GM19452 (cell line): ENCODE results near the gene PELI2.

ENCODE experiments used
- ATAC-seq: cut with Tn5 transposase; IDR thresholded peaks from one replicate; pipeline ENCODE4 v1.9.1; 2021; ENCODE audit not compliant: unreplicated experiment

The PELI2 gene

DNA sequence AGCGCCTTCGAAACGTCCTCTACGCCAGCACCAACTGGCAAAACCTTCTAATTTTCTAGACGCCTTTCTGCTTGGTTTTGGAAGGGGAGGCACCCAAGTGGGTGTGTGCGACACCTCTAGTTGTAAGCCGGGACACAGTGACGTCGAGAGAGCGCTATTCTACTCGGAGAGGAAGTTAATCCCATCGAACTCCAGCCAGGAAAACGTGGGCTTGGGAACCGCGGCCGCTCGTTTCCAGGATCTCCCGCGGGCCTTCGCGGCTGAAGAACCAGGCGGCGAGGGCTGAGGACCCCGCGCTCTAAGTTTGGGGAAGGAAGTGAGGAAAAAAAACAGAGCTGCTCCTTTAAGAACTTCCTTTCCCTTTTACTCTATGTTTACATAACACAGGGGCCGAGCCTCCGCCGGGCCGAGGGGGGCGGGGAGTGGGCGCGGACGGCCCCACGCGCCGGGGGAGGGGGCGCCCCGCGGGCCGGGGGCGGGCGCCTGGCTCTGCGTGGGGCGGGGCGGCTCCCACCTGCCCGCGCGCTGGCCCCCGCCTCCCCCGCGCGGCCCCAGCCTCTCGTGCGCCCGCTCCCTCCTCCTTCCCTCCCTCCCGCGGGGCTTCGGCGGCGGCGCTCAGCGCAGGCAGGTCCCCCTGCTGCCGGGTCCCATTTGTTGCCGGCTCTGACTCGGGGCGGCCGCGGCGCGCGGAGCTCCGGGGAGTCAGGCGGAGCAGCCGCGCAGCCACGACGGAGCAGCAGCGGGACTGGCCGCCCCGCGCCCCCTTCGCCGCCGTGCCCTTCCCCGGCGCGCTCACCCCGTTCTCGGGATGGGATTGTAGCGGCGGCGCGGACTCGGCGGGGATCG lies at the start of gene PELI2:
PELI2 (plus strand) TSS at position 647 of the 846 bp plus-strand sequence. CDS start 250 bp downstream, outside the sequence.
- peak; percentile 77 for ATAC-seq

DNA sequence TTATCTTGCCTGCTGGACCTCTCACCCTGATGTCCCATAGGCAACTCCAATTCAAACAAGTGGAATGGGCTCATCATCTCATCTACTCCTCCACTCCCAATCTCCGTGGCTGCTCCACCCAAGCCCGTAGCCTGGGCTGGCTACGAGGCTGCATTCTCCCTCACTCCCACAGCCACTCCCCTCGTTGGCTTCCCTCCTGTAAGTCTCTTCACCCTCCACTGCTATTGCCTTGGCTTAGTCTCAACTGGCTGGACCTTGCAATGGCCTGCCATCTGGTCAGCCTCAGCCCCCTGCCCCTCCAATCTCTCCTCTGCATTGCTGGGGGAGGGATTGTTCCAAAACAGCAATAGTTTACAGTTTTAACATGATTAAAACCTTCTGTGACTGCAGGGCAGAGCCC lies 44.4 kb upstream of the PELI2 start:
- no peak for ATAC-seq

DNA sequence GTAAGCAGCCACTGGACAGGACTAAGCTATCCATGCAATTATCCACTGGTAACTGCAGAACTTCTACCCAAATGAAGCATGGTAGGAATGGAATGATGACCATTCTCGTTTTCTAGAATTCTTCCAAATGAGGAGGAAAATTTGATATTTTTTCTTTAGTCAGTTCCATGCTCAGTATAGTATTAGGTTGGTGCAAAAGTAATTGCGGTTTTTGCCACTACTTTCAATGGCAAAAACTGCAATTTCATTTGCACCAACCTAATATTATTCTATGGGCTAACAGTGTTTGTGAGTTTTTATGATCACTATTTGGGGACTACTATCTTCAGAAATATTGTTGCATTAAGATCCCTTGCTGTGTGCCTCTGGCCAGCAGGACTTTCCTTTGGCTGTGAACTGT lies 42.9 kb upstream of the PELI2 start:
- no peak for ATAC-seq

DNA sequence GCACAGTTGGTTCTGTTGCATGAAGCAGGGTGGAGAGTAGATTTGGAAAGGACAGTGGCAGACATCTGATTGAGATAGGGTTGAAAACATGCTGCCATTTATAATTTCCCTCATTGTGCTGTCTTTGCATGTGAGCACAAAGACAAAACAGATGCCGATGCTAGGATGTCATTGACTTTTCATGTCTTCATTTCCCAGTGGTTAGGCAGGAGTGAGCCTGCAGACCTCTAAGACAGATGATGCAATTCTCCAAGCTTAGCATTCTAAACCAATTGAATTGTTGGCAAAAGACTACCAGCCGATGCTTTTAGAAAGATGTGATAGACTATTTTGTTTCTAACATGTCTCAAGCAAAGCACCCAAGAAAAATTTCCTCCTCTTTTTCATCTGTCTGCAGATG lies 37.1 kb upstream of the PELI2 start:
- ATAC-seq: no peak

DNA sequence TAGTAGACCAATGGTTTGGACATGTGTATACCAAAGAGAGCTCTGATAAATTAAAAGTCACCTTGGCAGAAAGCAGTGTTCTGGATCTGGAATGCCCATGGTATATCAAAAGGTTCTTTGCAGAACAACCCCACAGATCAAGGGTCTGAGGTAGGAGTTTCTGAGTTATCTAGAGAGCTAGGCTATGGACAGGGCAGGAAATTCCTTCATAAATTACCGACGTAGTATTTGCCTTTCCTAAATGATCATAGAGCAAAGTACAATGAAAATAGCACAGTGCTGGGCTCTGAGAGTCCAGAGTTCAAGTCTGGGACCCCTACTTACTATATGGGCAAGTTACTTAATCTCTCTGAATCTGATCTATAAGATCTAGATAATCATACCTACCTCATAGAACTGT lies 35.3 kb upstream of the PELI2 start:
- ATAC-seq: no peak

DNA sequence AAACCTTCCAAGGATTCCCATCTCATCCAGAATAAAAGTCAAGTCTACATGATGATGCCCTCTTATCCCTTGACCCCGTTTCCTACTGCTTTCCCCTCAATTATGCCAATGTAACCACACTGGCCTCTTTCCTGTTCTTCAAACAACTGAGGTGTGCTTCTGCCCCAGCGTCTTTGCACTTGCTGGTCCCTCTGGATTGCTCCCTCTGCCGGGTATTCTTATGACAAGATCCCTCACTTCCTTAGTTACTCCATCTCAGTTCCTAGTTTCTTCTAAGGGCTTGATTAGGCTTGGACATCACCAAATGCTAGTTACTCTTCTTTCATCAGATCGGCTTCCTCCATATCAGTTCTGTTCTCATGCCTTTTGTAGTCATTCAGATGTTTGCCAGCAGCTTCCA lies 32.7 kb upstream of the PELI2 start:
- no peak for ATAC-seq

DNA sequence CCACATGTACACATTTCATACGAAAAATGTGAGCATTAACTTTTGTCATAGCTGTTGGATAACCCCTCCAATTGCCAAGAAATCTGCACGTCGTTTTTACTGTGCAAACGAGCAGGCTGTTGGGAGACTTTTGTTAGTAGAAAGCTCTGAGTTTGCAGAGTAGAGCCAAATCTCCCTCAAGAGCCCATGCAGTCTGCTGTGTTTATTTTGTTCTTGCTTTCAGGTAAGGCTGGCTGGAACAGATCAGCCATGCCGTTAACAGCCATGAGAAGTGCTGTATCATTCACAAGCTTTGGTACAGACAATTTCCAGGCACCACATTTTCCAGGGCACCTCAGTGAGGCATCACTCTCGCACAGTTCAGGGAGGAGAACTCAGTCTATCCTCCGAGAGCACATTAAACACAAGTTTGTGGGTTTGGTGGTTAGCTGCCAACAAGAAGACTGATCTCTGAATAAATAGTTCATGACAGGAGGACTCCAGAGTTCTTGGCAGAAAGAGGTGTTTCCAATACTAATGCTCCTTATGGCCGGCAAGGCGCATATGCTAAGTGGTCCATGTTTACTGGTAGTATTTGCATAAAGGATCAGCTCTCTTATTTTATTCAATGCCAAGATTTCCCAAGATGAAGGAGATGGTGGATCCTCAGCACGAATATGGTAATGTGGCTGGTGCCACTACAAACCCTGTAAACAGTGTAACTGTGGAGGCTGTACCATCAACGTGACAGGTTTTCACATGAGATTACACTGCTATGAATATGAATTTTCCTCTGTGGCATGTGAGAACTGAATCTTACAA lies 30.3 kb upstream of the PELI2 start:
- ATAC-seq: no peak

DNA sequence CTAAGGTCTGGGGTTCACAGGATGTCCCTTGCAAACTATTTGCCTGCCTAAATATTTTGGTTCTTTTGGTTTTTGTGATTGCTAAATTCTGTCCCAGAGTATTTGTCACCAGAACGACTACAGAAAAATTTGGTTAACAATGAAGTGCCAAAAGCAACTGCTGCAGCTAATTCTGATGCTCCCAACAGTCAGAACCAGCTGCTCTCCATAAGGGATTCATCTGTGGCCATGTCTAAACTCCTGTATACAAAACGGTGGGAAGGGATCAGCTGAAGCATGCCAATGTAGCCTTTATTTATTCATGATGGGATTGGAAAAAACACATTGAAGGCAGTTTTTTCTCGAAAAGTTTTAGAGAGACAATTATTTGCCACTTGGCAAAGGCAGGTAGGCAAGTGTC lies 29.3 kb upstream of the PELI2 start:
- ATAC-seq: no peak

GRCh38 chr14:56092763-56093162 lies 25.4 kb upstream of the PELI2 start:
- ATAC-seq: no peak

DNA sequence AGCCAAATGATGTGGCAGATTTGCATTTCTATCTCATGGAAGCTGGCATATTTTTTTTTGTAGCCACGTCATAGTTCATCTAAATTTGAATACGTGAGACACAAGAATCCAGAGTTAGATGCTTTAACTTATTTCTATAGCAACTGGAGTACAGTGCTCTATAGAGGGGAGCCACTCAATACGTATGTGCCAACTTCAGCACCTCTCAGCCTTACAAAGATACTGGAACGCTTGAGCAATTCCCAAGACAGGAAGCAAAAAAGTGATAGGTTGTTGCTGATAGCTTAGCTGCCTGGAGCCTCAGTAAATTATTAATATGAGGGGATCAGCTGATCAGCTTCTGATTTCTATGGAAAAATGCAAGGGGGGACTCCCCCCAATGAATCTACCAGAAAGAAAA lies 24.1 kb upstream of the PELI2 start:
- ATAC-seq: no peak

- no peak for ATAC-seq
These were observed 20.2 kb upstream of the PELI2 start for GRCh38 chr14:56098021-56098420.

GRCh38 chr14:56099081-56099797 lies 19.0 kb upstream of the PELI2 start:
- no peak for ATAC-seq

GRCh38 chr14:56100556-56100955 lies 17.7 kb upstream of the PELI2 start:
- ATAC-seq: no peak

DNA sequence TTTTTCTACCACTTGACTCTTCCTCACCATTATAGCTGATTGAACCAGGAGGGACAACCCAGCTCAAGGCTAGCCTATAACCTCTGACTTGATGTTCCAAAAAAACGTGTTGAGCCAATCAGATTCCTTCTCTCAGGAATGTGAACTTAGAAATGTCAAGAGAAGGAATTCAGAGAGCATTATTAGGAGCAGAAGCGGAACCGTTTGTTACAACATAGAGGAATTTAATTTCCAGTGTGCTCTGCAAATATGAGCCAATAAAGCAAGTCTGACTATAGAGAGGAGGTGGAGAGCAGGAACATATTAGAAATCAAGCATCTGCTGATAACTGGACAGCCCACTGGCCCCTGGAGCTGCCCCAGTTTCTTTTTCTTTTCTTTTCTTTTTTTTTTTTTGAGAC lies 15.3 kb upstream of the PELI2 start:
- no peak for ATAC-seq

GRCh38 chr14:56107615-56108014 lies 10.6 kb upstream of the PELI2 start:
- no peak for ATAC-seq

GRCh38 chr14:56108057-56108456 lies 10.2 kb upstream of the PELI2 start:
- ATAC-seq: no peak

- ATAC-seq: no peak
These were observed 5.4 kb upstream of the PELI2 start for GRCh38 chr14:56112781-56113180.

DNA sequence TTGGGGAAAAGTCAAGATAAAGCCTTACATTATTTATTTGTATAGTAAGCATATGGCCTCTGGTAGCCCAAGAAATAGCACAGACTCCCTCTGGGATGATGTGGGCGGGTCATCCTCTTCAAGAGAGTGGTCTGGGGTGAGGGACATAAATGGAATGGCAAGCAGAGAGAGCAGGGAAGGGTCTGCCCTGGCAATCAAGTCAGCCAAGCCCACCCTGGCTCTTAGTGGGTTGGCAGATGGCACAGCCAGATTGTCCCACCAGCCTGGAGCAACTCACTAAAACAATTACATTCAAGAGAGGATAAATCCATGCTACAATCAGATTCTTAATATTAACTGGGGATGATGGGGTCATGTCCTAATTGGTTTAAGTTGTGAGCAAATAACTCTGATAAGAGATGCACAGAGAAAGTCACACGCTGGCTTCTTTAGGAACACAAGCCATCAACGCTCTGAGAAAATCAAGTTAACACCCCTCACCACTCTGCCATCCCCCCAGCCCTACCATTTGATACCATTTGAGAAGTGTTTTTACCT lies 2.8 kb upstream of the PELI2 start:
- no peak for ATAC-seq

DNA sequence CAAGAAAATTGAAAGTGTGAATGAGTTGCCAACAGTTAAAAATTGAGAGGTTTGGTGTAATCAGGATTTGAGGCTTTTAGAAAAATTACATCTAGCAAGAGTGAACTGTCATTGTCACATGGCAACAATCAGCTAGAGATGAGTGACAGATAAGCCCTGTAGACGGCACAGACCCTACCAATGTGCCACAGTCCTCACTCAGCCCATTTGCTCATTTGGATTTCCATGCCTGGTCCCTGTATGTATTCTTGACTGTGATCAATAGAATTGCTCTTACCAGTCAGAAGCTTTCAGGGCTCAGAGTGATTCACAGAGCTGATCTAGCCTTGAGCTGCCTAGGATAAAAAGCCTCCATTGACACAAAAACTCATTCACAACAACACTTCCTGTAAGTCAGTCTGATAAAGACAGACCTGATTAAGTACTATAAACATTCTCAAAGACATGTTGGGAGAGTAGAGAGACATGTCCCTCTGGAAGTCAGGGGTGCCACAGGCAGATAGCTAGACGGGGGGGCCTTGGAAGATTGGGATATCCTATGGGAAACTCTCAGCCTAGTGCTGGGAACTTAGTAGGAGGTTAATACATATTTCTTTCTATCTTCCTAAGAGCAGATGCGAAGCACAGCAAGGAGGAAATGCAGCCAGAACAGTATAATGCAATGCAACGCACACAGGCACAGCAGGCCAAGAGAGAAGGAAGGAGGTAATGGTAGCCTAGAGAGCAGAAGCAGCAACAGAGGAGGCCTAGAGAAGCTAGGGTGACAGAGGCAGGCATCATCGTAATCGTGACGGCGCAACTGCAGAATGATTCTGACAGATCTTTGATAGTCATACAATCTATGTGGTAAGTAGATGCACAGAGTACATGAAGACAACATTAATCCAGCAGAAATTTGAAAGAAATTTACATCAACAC lies 2.0 kb upstream of the PELI2 start:
- ATAC-seq: no peak

DNA sequence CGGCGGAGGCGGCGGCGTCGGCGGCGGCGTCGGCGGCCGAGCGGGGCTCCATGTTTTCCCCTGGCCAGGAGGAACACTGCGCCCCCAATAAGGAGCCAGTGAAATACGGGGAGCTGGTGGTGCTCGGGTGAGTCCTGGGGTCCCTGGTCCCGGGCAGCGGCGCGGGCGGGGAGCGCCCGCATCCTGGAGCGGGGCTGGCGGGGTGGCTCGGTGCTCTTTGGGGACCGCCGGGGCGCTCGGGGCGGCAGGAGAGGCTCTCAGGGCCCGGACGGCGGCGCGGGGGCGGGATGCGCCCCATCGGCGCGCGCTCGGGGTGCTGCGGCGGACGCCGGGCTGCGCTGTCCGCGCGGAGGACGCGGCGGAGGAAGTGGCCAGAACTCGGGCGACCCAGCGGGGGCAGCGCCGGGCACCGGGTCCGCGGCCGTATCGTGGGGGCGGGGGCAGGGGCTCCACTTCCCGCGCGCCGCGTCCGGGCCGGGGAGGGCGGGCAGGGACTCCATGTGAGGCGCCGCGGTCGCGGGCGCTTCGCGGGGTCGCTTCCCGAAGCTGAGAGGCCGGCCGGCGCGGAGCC lies 485 bp downstream of the PELI2 start:
- peak; percentile 9 for ATAC-seq
